ENCODE measurements around the gene TEKT2. TPM values are rescaled to one million over a fixed set of nuclear protein-coding genes. Genes with fewer than 3 reads are reported as not detected.

Gene TEKT2
- total RNA-seq, 1 donor from 2014 or later, result 9.3 TPM

DNA sequence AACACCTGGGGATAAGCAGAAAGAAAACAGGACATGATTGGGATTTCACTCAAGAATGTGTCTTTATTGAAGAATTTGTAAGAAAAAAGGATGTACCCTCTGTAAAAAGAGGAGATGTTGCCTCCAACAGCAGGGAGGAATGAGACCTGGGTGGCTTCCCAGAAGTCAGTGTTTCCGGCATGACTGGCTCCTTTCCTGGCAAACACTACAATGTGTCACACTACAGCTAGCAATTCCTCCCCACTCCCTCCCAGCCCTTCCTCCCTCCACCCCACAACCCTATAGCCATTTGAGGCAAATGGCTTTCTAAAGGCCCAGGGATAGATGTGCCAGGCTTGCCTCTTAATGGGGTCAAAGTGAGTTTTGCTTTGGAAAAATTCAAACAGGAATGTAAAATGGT is 52.6 kb downstream of the TEKT2 start:
- H3K4me3 ChIP-seq, result no peak overlapping the region
- peaks cover 23% of the 10 kb centered on the region for H3K4me1 ChIP-seq
- DNase-seq, result no peak
- H3K9me3 ChIP-seq, result no peaks in the 10 kb centered on the region
- peak overlapping the region; percentile 31 for H3K27ac ChIP-seq
- peaks cover 42% of the 10 kb centered on the region for H3K36me3 ChIP-seq
- ATAC-seq, result peak; percentile 35 to 77
- H3K27me3 ChIP-seq (ENCODE audit: low read depth), result no peaks in the 10 kb centered on the region
- intact Hi-C loops (cut with DNase I), result no loop called here
- TF ChIP-seq, protein P1, sequence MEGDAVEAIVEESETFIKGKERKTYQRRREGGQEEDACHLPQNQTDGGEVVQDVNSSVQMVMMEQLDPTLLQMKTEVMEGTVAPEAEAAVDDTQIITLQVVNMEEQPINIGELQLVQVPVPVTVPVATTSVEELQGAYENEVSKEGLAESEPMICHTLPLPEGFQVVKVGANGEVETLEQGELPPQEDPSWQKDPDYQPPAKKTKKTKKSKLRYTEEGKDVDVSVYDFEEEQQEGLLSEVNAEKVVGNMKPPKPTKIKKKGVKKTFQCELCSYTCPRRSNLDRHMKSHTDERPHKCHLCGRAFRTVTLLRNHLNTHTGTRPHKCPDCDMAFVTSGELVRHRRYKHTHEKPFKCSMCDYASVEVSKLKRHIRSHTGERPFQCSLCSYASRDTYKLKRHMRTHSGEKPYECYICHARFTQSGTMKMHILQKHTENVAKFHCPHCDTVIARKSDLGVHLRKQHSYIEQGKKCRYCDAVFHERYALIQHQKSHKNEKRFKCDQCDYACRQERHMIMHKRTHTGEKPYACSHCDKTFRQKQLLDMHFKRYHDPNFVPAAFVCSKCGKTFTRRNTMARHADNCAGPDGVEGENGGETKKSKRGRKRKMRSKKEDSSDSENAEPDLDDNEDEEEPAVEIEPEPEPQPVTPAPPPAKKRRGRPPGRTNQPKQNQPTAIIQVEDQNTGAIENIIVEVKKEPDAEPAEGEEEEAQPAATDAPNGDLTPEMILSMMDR (IDR thresholded peaks at IDR 0.05), result no peak

DNA sequence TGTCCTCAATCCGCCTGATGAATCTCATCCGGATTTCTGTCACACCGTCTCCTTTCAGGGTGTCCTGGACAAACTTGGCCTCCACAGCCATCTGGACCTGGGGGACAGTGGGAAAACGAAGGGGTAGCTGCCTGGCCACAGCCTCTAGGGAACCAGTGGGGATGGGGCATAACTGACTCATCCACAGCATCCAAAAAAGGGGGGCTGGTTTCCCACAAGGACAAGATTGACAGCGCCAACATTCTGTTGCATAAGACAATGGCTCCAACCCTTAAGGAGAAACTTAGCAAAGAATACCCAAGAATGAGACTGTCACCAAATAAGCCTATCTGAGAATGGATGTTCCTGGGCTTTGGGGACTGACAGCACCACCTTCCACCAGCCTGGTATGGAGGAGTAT is 53.3 kb downstream of the TEKT2 start:
- TF ChIP-seq, protein P1 (IDR thresholded peaks at IDR 0.05), result no peak
- intact Hi-C loops (cut with DNase I), result no loop called here
- Histone ChIP-seq H3K27ac (no peak overlapping the region), H3K4me1 (peaks cover 29% of the 10 kb centered on the region), H3K36me3 (peaks cover 42% of the 10 kb centered on the region), H3K9me3 (no peaks in the 10 kb centered on the region), H3K4me3 (no peak overlapping the region), H3K27me3 (ENCODE audit: low read depth) (no peaks in the 10 kb centered on the region)
- no peak for ATAC-seq
- DNase-seq, result no peak

DNA sequence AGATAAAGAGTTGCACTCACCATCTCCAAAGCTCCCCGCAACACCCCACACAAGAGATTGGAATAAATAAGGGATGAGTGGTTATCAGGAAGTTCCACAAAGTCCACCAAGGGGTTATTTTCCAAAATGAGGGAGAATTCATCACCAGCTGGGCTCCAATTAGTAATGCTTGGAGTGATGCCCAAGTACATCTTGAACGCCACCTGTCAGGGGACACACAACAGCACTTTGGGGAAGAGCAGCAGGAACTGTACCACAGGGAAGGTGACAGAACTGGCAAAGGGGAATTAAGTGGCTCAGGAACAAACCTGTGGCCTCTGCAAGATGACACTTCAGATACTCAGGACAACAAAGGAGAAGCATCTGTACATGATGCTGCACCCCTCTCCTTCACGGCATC is 53.9 kb downstream of the TEKT2 start:
- no peak overlapping the region for H3K4me3 ChIP-seq
- DNase-seq, result no peak
- no peaks in the 10 kb centered on the region for H3K9me3 ChIP-seq
- no peak for ATAC-seq
- no peaks in the 10 kb centered on the region for H3K27me3 ChIP-seq (ENCODE audit: low read depth)
- peaks cover 42% of the 10 kb centered on the region for H3K36me3 ChIP-seq
- TF ChIP-seq, protein P1 (IDR thresholded peaks at IDR 0.05), result no peak
- no peak overlapping the region for H3K27ac ChIP-seq
- H3K4me1 ChIP-seq, result peaks cover 35% of the 10 kb centered on the region
- intact Hi-C loops (cut with DNase I), result no loop called here

Other genes with a start within 250 kb of the TEKT2 start
- gene AGO1, start 200.9 kb upstream of the TEKT2 start, total RNA-seq, result 26.9 TPM
- gene AGO3, start 153.0 kb upstream of the TEKT2 start, total RNA-seq, result 33.9 TPM
- 32.4 TPM for gene ADPRS, start 4.8 kb downstream of the TEKT2 start, total RNA-seq
- 24.4 TPM for gene COL8A2, start 41.1 kb downstream of the TEKT2 start, total RNA-seq
- 60.3 TPM for gene TRAPPC3, start 65.4 kb downstream of the TEKT2 start, total RNA-seq
- gene MAP7D1, start 72.1 kb downstream of the TEKT2 start, total RNA-seq, result 120 TPM
- gene THRAP3, start 140.3 kb downstream of the TEKT2 start, total RNA-seq, result 81.0 TPM
- 8.5 TPM for gene SH3D21, start 222.3 kb downstream of the TEKT2 start, total RNA-seq
- gene EVA1B, start 239.6 kb downstream of the TEKT2 start, total RNA-seq, result 25.7 TPM